Peyer's patch (tissue), 4 donors: Measurements from ENCODE around the gene FGF8.

ENCODE experiments used
- POLR2A ChIP-seq, 2 donors: fragments of 450-650 bp; IDR thresholded peaks; one replicate each; pipeline ENCODE4 v1.5.1; 2017; ENCODE audit warnings: antibody characterized with exemption in 2 of 2, mild to moderate bottlenecking in 2 of 2, moderate library complexity in 2 of 2
- TF ChIP-seq, protein P1 (sequence below), 6 experiments: fragments of 450-650 bp in 4 of 6; fragments of 200-600 bp in 2 of 6; sonication (generic) in 1 of 6; IDR thresholded peaks; one replicate each; pipeline ENCODE4 v1.5.1; 2017 to 2019; ENCODE audit warnings: antibody characterized with exemption in 6 of 6, mild to moderate bottlenecking in 3 of 6, moderate library complexity in 1 of 6

DNA sequence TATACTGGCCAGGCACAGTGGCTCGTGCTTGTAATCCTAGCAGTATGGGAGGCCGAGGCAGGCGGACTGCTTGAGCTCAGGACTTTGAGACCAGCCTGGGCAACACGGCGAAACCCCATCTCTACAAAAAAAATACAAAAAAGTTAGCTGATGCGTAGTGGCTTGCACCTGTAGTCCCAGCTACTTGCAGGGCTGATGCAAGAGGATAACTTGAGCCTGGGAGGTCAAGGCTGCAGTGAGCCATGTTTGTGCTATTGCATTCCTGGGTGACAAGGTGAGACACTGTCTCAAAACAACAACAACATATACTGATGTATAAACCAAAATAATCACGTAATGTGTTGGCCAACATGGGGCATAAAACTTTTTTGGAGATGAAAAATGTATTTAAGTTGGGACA, 13.8 kb upstream of the FGF8 start:
- TF ChIP-seq, protein P1, sequence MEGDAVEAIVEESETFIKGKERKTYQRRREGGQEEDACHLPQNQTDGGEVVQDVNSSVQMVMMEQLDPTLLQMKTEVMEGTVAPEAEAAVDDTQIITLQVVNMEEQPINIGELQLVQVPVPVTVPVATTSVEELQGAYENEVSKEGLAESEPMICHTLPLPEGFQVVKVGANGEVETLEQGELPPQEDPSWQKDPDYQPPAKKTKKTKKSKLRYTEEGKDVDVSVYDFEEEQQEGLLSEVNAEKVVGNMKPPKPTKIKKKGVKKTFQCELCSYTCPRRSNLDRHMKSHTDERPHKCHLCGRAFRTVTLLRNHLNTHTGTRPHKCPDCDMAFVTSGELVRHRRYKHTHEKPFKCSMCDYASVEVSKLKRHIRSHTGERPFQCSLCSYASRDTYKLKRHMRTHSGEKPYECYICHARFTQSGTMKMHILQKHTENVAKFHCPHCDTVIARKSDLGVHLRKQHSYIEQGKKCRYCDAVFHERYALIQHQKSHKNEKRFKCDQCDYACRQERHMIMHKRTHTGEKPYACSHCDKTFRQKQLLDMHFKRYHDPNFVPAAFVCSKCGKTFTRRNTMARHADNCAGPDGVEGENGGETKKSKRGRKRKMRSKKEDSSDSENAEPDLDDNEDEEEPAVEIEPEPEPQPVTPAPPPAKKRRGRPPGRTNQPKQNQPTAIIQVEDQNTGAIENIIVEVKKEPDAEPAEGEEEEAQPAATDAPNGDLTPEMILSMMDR (IDR thresholded peaks at IDR 0.05) = no peak
- TF ChIP-seq POLR2A (IDR thresholded peaks at IDR 0.05) = no peak
